PFSK-1 (cell line): ENCODE results near the gene FIBIN.
A peak's percentile ranks its signal among the peaks of the same experiment; 100 is the strongest.

Experiments
- FOXP2 ChIP-seq: optimal IDR thresholded peaks from 2 replicates; pipeline ENCODE3; 2011; ENCODE audit warnings: borderline replicate concordance, control low read depth, inconsistent platforms; ENCODE audit not compliant: insufficient read depth; ENCODE audit errors: extremely low read length, extremely low read depth
- POLR2AphosphoS5 ChIP-seq: IDR thresholded peaks from 2 replicates; pipeline ENCODE4 v1.6.1; 2012; ENCODE audit warnings: low read depth, mild to moderate bottlenecking, control low read depth, low read length, moderate library complexity
- REST ChIP-seq, 2 experiments: IDR thresholded peaks; 2 replicates each; pipeline versions ENCODE4 v1.6.1 to v1.8.0; 2011 to 2012; ENCODE audit warnings: low read depth in 2 of 2, low read length in 2 of 2, control low read depth in 1 of 2, inconsistent platforms in 1 of 2, mild to moderate bottlenecking in 1 of 2, moderate library complexity in 1 of 2; ENCODE audit not compliant: insufficient read depth in 1 of 2
- SIN3A ChIP-seq: IDR thresholded peaks from 2 replicates; pipeline ENCODE4 v1.6.1; 2012; ENCODE audit warnings: mild to moderate bottlenecking, low read length, moderate library complexity, borderline replicate concordance; ENCODE audit not compliant: insufficient read depth
- TAF1 ChIP-seq: IDR thresholded peaks from 2 replicates; pipeline ENCODE4 v1.6.1; 2012; ENCODE audit warnings: low read length, control low read depth, borderline replicate concordance; ENCODE audit not compliant: insufficient read depth

The FIBIN gene

GRCh38 chr11:26953770-26954392 is 40.0 kb upstream of the FIBIN start:
- TF ChIP-seq POLR2AphosphoS5 (no peak), TAF1 (peak; percentile 18; the same call in 1 of the 2 replicates), REST (IDR thresholded peaks at IDR 0.05; ENCODE audit: insufficient read depth in 1 of 2, low read depth in 2 of 2, low read length in 2 of 2) (0 out of 4 replicates have a peak, but pooled peaks of 1 of the 2 experiments have one; percentile 12), FOXP2 (no peak), SIN3A (0 out of 2 replicates have a peak, but pooled peaks have one; percentile 19)

GRCh38 chr11:26958005-26958701 is 35.8 kb upstream of the FIBIN start:
- TF ChIP-seq TAF1 (no peak), REST (IDR thresholded peaks at IDR 0.05; ENCODE audit: insufficient read depth in 1 of 2, low read depth in 2 of 2, low read length in 2 of 2) (no peak), POLR2AphosphoS5 (no peak), SIN3A (no peak), FOXP2 (no peak)

GRCh38 chr11:26958702-26959049 is 35.2 kb upstream of the FIBIN start:
- TF ChIP-seq TAF1 = no peak
- no peak for TF ChIP-seq FOXP2
- TF ChIP-seq REST (IDR thresholded peaks at IDR 0.05; ENCODE audit: insufficient read depth in 1 of 2, low read depth in 2 of 2, low read length in 2 of 2) = no peak
- no peak for TF ChIP-seq POLR2AphosphoS5
- no peak for TF ChIP-seq SIN3A

- no peak for TF ChIP-seq SIN3A
- TF ChIP-seq TAF1 = no peak
- no peak for TF ChIP-seq FOXP2
- no peak for TF ChIP-seq REST (IDR thresholded peaks at IDR 0.05; ENCODE audit: insufficient read depth in 1 of 2, low read depth in 2 of 2, low read length in 2 of 2)
- no peak for TF ChIP-seq POLR2AphosphoS5
These were observed 33.6 kb upstream of the FIBIN start for GRCh38 chr11:26960281-26960680.
